Measurements from ENCODE around the gene KLHDC4. TPM values are rescaled to one million over a fixed set of nuclear protein-coding genes. Genes with fewer than 3 reads are reported as not detected.

KLHDC4 gene
- total and polyA plus RNA-seq, 2 of the 4 experiments (the other 2 are of a cell fraction): 13.6 to 19.0 TPM

DNA sequence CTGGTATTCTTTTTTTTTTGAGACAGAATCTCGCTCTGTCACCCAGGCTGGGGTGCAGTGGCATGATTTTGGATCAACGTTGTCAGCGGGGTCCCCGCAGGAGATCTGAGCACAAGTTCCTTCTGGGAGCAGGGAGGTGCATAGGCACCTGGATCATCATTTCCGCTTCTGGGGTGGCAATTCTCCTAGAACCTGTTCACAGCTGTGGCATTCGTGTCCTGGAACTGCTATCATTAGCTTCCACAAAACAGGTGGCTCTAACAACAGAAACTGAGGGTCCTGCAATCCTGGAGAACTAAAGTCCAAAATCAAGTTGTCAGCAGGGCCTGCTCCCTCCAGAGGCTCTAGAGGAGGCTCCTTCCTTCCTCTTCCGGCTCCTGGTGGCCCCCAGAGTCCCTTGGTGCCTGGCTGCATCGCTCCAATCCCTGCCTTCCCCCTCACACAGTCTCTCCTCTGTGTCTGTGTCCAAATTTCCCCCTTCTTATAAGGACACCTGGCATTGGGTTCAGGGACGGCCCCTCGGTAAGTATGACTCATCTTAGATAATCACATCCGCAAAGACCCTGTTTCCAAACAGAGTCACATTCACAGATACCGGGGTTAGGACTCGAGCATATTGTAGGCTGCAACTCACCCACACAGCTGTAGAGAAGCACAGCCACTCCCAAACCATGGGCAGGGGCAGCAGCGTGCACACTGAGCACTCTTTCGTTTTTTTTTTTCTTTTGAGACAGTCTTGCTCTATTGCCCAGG is 43.5 kb upstream of the KLHDC4 start:
- H2BK120ac ChIP-seq (ENCODE audit: low read depth, low read length): peak overlapping the region; percentile 46
- no peak overlapping the region for H2BK5ac ChIP-seq (ENCODE audit: low read depth, low read length, poor library complexity, severe bottlenecking)
- H3K23ac ChIP-seq (ENCODE audit: low read depth, low read length): no peak overlapping the region
- in situ Hi-C loops (cut with MboI; ENCODE audit: low sequenced_read_pairs) (no loop called here), intact Hi-C loops (cut with micrococcal nuclease) (no loop called here), dilution Hi-C loops (cut with HindIII; ENCODE audit: low sequenced_read_pairs, unreplicated experiment) (no loop called here)
- H3K9me1 ChIP-seq (ENCODE audit: insufficient read depth, low read length): peaks cover 14% of the 10 kb centered on the region
- 72% methylated on average over 10 of the region's 15 CpGs; no CpG with 5 or more reads in 1 of the 2 experiments for WGBS, 2 experiments (ENCODE audit: extremely low coverage in 2 of 2, insufficient read length in 1 of 2)
- H4K20me1 ChIP-seq (ENCODE audit: insufficient read depth, low read length): no peaks in the 10 kb centered on the region
- peak overlapping the region; percentile 5; the same call in 1 of the 3 replicates for H2BK15ac ChIP-seq (ENCODE audit: low read depth, low read length)
- peaks cover 0 to 3% of the 10 kb centered on the region in 2 experiments; a peak in 1 of 4 replicates for H3K79me1 ChIP-seq (ENCODE audit: low read depth in 1 of 2, low read length in 2 of 2)
- H4K91ac ChIP-seq (ENCODE audit: insufficient read depth, low read depth, low read length): peak overlapping the region; percentile 73; the same call in 1 of the 2 replicates
- H3K18ac ChIP-seq (ENCODE audit: low read depth, low read length): no peak overlapping the region
- ATAC-seq (ENCODE audit: low read depth) (no peak), DNase-seq (peak; percentile 53)
- no peak overlapping the region for H3K14ac ChIP-seq (replicated peaks; ENCODE audit: low read depth, low read length)
- no peaks in the 10 kb centered on the region for H3K36me3 ChIP-seq (ENCODE audit: control insufficient read depth, insufficient read depth, low read length)
- TF ChIP-seq RCOR1 (IDR thresholded peaks at IDR 0.05; ENCODE audit: insufficient replicate concordance, low read length) (no peak), FOS (IDR thresholded peaks at IDR 0.05; ENCODE audit: low read depth, low read length) (peak; percentile 47; the same call in 1 of the 2 replicates)
- H3K4me1 ChIP-seq (ENCODE audit: control insufficient read depth, insufficient read depth, low read length): peaks cover 15% of the 10 kb centered on the region
- no peak overlapping the region for H4K5ac ChIP-seq (ENCODE audit: low read depth, low read length)
- no peak overlapping the region for H3K4me3 ChIP-seq (ENCODE audit: insufficient read depth, low read depth, low read length)
- peaks cover 2% of the 10 kb centered on the region; the same call in 1 of the 2 replicates for H3K9me3 ChIP-seq (ENCODE audit: control insufficient read depth, insufficient read depth, low read length)
- ChIA-PET CTCF (no interaction called here), POLR2A (ENCODE audit: unreplicated experiment) (no interaction called here)
- peak overlapping the region; percentile 39; the same call in 1 of the 2 replicates for H2AK5ac ChIP-seq (ENCODE audit: low read depth, low read length)
- H4K8ac ChIP-seq (ENCODE audit: low read depth in 2 of 2, low read length in 2 of 2): no peak overlapping the region
- no peak overlapping the region for H3K27ac ChIP-seq (ENCODE audit: insufficient read depth, low read length)
- BruUV-seq (replicated peaks): no TSS peak
- H3K4me2 ChIP-seq (ENCODE audit: low read depth, low read length): no peak overlapping the region
- no peak overlapping the region for H2AK9ac ChIP-seq (replicated peaks; ENCODE audit: low read depth, low read length, poor library complexity)
- no peak overlapping the region for H3K56ac ChIP-seq (ENCODE audit: extremely low read depth, insufficient read depth, low read length)
- H3K4ac ChIP-seq (ENCODE audit: low read depth, low read length): peak overlapping the region; percentile 22
- H2BK20ac ChIP-seq (ENCODE audit: low read depth, low read length): peak overlapping the region; percentile 60
- H3K9ac ChIP-seq (ENCODE audit: low read depth, low read length): no peak overlapping the region
- peak overlapping the region; percentile 33 for H2AFZ ChIP-seq (replicated peaks; ENCODE audit: low read length, poor library complexity)
- peaks cover 12% of the 10 kb centered on the region for H3K27me3 ChIP-seq (ENCODE audit: control insufficient read depth, insufficient read depth, low read length)

Measured in IMR-90 (cell line).